NCI-H446 (cell line): Measurements from ENCODE around the gene ZFP62.

ENCODE experiments used
- DNase-seq, 2 experiments: peaks; one replicate each; lab custom pipeline; 2025; lab: John Stamatoyannopoulos, UW

Gene ZFP62

DNA sequence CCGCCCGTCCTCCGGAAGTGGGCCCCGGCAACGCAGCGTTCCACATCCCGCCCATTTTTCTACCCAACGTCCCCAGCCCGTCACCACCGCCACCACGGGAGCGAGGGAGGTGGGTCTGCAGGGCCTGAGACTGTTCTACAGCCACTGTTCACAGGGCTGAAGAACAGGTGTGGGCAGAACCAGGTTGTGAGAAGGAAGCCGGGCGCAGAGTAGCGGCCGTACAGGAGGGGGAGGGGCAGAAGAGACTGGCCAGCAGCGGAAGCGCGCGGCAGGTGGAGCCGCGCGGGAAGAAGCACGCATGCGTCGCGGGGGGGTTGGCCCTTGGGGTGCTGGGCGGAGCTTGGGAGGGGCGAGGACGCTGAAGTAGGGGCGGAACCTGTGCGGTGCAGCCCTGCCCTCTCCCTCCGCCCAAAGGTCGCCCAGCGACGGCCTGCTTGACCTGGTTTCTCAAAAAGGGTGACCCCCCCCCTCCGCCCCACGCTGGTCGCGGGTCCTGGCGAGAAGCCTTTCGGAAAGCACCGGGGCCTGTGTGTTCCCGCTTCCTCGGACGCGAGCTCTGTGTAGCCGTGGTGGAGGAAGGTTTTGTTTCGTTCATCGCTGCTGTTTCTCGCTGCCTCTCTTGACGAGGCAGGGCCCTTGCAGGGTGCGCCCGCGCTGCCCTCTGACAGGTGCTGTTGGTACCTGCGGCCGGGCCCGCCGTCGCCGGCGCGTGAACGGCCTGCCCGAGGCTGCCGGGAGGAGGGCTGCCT, 50.7 kb downstream of the ZFP62 start:
- peak; percentile 85 to 91 for DNase-seq

DNA sequence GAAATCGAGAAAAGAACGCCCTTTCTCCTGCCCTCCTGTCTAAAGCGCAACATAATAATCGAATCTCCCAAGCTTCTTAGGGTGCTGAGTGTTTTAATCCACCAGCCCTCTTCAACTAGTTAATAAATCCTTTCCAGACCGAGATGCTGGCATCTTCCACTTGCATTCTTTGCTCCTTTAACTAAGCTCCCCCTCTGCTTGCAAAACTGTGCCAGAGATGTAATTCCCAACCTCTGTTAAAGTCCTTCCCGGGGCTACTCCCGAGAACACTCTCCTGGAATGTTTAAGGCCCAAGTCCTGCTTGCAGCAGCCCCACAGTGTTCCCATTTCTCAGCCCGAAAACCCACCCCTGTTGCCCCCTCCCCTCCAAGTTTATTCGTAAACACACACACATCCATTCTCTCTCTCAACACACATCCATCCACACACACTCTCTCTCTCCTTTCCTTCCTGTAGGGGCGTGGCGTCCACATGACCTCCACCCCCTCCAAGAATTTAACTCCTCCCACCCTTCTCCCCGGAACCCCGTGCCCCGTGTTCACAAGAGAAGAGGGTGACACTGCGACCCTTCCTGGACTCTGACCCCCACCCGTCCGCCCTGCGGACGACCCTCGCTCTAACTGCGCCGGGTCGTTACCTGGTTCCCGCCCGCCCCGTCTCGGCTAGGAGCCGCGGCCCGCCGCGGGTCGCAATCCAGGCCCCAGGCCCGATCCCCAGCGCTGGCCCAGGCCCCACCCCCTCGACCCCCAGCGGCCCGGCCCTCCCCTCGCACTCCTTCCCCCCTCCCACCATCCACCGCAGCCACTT, 51.5 kb downstream of the ZFP62 start:
- DNase-seq, result peak; percentile 83

DNA sequence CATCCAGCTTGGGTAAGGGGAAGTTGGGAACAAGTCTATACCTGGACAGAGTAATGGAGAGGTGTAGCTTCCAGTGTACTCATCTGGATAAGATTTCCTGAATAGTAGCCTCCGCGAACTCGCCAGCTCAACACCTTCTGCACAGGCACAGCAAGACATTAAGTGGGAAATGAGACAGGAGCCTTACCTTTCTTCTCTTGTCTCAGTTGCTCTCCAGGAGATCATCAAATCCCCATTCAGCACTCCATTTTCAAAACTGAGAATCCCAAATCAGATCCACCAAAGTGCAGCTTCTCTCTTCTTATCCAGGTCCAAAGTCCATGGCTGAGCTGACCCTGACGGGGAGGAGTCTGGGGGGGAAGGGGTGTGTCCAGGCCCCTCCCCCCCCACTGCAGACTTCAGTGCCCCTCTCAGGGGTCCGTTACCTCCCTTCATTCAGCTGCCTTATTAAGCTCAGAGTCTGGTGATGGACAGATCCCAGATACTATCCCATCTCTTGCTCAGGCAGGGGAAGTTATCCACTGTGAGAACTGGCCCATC, 52.5 kb downstream of the ZFP62 start:
- DNase-seq, result no peak

DNA sequence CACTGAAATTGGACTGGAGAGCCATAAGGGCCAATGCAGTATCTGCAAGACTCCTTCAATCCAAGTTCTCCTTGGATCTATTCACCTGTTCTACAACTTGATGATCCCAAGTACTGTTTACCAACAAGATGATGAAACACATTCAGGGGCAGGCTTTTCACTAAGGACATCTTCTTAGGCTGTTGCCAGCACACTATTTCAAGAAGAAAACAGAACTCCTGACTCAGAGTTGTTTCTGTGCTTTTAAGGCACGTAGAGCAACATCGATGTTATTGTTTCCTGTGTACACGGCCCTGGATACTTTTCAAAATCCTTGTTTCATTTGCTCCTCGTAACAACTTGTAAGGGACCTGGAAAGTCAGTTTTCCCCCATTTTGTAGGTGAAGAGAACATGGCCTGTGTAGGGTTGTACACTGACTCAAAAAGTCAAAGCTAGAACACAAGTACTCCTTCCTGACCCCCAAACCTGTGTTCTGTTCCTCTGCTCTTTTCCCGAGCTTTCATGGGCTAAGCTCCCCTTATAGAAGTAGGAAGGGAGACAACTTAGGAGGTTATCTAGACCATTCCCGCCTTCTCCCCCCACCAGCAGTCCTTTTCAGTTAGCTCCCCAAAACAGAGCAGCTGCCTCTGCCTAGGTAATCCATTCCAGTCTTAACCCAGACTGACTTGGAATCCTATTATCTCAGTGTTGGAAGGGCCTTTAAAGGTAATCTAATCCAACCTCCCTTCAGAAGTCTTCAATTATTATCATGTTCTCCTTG, 53.2 kb downstream of the ZFP62 start:
- DNase-seq, result no peak

DNA sequence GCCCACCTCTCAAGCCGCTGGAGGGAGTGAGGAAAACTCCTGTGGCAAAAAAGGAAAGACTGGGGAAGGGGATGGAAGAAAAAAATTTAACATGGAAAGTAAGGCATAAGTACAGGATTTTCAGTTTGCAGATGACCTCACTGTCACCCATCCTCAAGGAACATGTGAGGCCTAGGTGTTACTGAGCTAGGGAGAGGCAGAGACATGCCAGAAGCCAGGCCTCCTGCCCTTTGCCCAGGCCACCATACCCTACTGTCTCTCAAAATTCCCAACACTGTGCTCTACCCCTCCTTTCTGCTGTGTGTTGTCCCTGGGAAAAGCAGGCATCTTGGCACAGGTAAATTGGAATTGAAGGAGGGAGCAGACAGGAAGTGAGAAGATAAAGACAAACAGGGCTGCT, 54.0 kb downstream of the ZFP62 start:
- no peak for DNase-seq

DNA sequence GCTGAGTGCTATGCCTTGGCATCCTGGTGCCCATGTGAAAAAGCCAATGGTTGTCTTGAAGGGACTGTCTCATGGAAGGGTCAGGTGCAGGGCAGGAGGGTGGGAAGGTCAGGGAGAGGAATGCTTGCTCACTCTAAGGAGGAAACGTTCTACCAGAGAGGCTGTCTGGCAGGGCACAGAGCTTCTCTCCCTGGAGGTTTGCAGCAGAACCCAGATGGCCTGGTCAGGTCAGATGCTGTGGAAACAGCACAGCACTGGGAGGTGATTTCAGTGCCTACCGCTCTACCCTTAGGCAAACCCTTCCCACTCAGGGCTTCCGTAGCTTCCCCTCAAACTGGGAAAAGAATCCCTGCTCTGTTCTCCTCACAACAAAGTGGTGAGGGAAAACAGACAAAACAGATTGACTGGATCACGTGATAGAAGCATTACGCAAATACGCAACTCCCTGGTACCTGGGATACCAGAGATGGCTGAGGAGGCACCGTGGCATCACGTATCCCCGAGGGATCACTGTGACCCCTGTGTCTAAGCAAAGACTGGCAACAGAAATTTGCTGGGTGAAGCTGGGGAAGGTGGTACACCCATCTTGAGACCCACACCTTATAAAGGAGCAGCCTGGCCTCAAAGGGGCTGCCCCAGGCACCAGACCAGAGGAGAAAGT, 54.6 kb downstream of the ZFP62 start:
- peak in 1 of 2 experiments; percentile 15 for DNase-seq

DNA sequence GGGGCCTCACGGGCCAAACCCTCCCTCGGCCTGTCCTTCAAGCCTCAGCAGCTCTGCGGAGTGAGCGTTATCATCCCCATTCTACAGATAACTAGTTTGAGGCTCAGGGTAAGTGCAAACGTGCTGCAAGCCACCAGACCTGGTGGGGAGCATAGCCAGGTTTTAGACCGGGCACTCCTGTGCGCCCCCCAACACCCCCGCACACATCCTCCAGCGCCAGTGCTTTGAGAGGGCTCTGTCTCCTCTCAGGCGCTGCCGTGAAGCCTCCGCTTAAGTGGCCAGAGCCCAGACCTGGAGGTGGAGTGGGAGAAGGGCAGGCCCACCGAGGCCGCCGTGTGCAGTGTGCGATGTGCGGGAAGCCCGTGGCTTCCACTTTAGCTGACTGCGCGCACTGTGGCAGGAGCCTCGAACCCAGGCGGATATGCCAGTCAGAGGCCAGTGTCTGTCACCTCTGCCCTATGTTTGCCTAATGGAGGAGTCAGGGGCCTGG, 56.9 kb downstream of the ZFP62 start:
- DNase-seq, result no peak

DNA sequence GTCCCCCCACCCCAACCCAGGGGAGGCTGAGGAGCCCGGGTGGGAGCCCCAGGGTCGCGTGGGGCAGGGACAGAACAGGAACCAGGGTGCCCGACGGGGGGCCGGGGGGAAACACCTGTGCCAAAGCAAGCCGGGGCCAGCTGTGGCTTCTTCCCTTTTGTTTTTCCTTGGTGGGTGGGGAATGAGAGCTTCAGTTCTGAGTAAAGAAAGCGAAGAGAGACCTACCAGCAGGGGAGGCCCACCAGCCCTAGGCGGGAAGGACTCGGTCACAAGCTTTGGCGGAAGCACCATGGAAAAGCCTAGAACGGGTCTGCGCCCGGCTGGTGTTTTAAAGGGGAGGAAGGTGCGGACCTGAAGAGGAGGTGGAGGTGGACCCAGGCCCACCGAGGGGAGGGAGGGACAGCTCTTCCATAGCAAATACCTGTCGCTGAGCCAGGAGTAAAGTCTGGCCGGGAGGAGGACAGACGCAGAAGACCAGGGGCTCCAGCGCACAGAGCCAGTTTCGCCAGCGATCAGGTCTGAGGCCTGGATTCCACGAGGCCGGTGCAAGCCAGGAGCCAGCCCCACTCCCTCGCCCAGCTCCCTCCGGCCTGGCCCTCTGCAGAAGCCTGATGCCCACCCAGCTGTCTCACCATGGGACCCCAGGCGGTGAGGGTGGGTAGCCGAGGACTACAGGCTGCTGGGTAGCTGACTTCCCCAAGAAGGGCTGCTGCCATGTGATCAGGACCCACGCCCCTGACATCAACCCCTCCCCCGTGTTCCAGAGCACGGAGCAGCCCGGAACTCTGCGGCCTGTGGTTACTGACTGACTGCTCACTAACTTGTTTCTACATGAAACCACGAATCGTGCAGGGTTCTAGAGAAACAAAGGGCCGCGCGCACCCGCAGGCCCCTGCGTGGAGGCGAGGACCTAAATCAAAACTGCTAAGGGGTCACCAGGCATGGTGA, 57.6 kb downstream of the ZFP62 start:
- no peak for DNase-seq

DNA sequence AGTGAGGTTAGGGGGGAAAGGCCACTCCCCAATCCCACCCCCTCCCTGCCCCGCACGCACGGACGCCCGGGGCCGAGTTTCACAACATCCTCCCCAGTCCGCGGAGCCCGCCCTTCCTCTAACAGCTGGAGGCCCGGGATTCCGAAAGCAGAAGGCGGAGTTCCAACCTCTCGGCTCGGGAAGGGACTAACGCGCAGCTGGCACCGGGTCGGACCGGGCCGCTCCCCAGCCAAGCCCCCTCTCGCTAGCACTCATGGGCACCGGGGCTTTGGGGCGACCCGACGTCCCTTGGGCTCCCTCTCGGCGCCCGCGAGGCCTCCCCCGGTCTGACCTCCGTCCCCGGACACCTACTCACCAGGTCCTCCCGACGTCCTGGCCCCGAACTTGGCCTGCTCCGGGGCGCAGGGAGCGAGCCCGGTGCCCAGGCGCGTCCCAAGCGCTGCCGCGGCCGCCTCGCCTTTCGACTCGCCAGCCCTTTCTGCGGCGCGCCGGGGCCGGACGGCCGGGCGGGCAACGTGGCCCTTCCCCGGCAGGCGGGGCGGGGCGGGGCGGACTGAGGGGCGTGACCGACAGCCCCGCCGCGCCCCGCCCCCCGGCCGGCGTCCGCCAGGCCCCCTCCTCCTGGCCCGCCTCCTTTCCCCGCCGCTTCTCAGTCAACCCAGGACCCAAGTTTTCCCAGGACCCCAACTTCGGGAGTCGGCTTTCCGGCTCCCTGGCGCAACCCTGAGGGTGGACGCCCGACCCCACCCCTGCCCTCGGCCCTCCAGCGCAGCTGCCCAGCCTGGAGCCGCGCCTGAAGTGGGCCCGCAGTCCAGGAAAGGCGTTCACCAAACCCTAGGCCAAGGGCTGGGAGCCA, 58.5 kb downstream of the ZFP62 start, which contains the start of gene MGAT1:
Gene MGAT1 (minus strand): TSS at position 482 of the 856 bp plus-strand sequence. CDS start 9,835 bp downstream, outside the sequence.
- DNase-seq, result peak; percentile 22 to 73

DNA sequence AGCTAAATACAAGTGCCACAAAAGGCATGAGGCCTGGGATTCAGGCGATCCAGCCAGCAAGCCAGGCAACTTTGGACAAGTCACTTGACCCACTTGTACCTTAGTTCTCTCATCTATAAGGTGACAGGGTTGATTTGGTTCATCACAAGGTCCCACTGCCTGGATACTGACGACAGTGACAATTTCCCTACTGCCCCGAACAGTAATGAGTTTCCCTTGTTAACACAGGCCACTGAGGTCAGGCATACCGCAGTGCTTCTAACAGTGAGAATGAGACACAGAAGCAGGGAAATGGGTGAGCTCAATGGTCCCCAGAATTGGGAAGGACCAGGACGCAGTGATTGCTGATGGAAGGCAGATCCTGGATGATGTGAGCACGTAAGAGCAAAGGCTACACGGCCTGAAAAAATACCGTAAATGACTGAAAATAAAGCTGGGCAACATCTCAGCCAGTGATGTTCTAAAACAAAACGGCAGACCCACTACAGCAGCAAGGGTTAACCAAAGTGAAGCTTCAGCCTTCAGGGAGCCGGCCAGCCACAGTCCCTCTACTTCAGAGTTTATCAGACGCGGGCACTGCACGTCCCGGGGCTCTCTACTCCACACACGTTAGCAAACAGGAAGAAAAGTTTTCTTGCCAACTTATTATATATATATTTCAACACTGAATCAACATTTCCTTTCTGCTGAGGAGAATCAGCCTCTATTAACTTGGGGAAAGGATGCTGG, 59.3 kb downstream of the ZFP62 start:
- DNase-seq, result no peak

DNA sequence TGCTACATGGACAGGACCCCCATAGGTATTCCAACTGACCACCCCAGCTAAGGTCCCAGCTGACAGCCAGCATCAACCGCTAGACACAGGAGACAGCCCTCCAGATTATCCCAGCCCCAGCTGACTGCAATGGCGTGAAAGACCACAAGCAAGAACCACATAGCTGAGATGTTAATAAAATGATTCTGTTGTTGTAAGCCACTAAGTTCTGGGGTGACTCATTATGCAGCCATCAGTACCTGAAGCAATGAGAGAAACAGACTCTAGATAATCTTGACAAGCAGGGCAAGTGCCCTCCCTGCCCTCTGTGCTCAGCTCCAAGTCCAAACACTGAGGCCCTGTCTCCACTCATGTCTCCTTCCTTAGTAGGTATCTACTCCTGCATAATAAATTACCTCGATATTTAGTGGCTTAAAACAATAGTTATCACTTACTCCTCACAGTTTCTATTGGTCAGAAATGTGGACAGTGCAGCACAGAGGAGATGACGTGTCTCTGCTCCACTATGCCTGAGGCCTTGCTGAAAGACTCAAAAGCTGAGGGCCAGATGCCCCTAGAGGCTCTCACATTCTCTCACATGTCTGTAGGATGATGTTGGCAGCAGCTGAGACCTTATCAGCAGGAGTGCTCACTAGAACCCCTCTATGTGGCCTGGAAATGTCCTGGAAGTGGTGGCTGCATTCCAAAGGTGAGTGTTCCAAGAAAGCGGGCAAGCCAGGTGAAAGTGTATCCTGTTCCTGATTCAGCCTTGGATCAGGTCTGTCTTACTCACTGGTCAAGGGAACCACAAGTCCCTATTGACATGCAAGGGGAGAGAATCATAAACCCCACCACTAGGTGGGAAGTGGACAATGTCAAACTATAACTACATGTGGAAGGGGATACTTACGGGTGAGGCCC, 60.9 kb downstream of the ZFP62 start:
- DNase-seq, result no peak

DNA sequence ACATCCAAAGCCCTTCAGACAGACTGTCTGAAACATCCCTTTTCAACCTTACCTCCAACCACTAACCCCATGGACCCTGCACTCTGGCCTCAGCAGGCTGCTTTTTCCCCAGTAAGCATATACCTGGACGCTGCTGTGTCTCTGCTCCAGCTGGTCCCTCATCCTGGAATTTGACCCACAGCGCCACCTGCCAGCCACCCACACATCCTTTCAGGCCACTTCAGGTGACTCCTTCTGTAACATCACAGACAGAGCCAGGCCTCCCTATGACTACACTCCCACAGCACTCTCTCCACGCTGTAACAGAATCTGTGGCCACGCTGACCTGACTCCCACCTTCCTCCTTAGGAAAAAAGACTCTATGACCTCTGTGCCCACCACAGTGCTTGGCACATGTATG, 61.9 kb downstream of the ZFP62 start:
- no peak for DNase-seq

DNA sequence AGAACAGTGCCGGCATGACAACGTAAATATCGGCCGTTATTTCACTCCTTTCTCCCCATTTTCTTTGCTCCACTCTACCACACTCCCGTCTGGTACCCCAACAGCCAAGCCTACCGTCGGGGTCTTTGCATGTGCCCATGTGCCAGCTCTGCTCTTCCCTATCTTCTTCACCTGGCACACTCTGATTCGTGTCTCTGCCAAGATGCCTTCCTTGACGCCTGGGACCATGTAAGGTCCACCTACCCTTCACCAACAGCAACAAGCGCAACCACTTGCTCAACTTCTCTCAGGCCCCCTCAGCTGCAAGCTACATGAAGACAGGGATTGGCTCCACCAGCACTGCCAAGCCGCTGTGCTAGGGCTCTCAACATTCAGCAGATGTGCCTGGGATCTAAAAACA, 62.9 kb downstream of the ZFP62 start:
- DNase-seq, result no peak
